Measurements from ENCODE around the gene ADAMTSL2.

DNA sequence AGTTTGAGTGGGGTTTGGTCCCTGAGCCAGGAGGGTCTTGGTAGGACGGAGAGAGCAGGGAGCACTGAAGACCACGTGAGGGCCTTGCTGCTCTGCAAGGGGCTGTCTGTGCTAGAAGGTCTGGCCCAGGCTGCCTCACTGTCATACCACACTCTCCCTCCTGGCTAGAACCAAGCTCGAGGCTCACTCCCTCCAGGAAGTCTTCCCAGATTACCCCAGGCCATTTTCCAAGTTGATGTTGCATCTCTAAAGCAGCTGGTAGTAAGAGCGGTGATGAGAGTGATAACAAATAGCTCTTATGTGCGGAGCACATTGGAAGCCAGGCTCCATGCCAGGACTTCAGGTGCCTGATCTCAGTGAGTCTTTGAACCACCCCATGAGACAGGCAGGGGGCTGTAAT is 16.3 kb upstream of the ADAMTSL2 start:
- TF ChIP-seq ZFP30 (CRISPR knock-in tag; IDR thresholded peaks at IDR 0.05) (no peak), CSDC2 (CRISPR knock-in tag; IDR thresholded peaks at IDR 0.05) (no peak), TCF4 (CRISPR knock-in tag; IDR thresholded peaks at IDR 0.05; ENCODE audit: borderline replicate concordance) (no peak), TSHZ2 (CRISPR knock-in tag; IDR thresholded peaks at IDR 0.05) (no peak), ISL1 (CRISPR knock-in tag; IDR thresholded peaks at IDR 0.05) (no peak)
